HG03521 (cell line): ENCODE results near the gene CASKIN1.

ENCODE experiments used
- ATAC-seq: cut with Tn5 transposase; IDR thresholded peaks from one replicate; pipeline ENCODE4 v1.9.1; 2021; ENCODE audit warnings: mild to moderate bottlenecking, moderate library complexity; ENCODE audit not compliant: unreplicated experiment

CASKIN1 gene

DNA sequence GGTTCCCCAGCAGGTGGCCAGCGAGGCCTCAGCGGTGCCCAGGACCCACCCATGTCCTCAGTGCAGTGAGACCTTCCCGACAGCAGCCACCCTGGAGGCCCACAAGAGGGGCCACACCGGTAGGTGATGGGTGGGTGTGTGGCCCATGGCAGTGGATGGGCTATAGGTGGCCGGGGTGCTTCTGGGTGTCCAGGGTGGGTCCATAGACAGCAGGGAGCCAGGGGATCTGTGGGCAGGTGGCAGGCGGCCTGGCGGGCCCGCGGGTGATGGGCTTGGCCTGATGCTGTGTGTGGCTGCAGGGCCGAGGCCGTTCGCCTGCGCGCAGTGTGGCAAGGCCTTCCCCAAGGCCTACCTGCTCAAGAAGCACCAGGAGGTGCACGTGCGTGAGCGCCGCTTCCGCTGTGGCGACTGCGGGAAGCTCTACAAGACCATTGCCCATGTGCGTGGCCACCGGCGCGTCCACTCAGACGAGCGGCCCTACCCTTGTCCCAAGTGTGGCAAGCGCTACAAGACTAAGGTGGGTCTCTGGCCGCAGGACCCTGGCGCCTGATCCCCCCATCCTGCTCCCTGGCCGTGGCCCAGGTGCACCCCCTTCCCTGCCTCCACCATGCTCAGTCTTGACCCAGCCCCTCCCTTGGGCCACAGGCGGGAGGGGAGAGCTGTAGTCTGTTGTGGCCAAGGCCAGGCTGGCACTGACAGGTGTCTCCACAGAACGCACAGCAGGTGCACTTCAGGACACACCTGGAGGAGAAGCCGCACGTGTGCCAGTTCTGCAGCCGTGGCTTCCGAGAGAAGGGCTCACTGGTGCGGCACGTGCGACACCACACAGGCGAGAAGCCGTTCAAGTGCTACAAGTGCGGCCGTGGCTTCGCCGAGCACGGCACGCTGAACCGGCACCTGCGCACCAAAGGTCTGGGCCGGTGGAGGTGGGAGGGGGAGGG, 37.7 kb upstream of the CASKIN1 start:
- no peak for ATAC-seq

- ATAC-seq: no peak
Measured at GRCh38 chr16:2233046-2233775, 36.8 kb upstream of the CASKIN1 start.

GRCh38 chr16:2232094-2232990, 35.9 kb upstream of the CASKIN1 start:
- ATAC-seq: no peak

DNA sequence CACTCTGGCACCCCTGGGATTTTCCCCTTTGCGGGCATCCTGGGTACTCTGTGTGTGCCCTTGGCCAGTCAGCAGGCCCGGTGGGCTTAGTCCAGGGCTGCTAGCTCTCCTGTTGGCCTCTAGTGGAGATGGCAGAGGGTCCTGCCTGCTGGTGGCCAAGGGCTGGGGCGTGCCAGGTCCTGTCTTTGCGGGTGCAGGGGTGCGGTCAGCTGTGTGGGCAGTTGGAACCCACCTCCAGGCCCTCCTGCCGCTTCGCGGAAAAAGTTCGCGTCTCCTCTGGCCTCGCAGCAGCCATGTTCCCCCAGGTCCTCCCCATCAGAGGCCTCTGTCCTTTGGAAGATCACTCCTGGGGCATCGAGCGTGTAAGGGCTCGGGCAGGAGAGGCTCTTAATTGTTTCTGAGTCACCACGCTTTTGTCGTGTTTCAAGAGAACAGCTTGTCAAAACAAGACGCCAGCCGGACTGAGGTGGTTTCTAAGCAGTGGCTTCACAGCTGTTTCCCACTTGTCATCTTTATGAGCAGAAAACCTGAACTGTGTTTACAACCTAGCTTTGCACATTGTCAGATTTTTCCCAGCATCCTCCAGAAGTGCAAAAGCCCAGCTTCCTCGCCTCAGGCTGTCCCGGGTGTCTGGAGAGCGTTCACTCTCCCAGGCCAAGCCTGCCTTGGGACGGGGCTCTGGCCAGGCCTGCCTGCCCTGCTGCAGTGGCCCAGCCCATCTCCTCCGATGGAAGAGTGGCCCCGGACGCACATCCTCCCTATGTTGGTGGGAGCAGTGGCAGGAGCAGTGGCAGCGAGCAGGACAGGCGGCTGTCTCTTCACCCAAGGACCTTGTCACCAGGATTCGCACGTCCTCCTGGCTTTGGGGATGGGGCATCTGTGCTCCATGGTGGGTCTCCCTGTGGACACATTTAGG, 34.9 kb upstream of the CASKIN1 start:
- ATAC-seq: no peak

DNA sequence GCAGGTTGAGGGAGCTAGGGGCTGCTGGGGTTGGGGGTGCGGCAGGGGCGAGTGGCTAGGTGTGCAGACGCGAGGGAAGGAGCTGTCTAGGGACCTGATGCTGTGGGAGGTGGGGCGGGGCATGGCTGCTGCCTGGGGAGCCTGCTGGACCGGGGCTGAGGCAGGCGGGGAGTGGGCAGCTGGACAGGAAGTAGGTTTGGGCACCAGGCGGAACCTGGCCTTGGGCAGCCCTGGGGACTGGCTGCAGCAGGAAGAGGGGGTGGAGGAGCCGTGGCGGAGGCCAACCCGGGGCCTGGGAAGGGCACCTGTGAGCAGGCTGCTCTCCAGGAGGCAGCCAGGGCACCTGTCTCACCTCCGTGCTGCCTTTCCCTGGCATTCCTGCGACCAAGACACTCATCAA, 34.0 kb upstream of the CASKIN1 start:
- no peak for ATAC-seq

- no peak for ATAC-seq
Measured at GRCh38 chr16:2229632-2230250, 33.3 kb upstream of the CASKIN1 start.

GRCh38 chr16:2229091-2229490, 32.7 kb upstream of the CASKIN1 start:
- ATAC-seq: no peak

GRCh38 chr16:2228161-2228824, 31.9 kb upstream of the CASKIN1 start:
- no peak for ATAC-seq

- no peak for ATAC-seq
Measured at GRCh38 chr16:2226918-2227317, 30.5 kb upstream of the CASKIN1 start.

DNA sequence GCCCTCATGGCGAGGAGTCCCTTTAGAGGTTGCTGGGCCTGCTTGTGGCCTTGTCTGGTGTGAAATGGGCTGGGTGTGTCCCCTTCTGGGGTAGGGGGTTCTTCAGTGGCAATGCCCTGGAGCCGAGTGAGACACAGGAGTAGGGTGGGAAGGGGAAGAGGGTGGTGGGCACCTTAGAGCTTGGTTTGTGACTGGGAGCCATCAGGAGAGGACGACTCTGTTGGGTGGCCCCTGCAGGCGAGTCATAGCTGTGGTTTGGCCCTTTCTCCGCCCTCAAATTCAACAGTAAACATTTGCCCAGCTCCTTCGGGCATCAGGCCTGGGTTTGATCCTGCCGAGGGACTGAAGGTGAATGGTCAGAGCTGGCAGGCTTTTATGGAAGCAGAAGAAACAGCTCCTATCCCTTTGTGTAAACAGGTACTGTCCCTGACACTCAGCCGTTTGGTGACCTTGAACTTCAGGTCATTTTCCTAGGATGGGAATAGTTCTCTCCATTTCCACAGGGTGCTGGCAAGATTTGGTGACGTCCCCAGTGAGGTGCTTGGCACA, 29.9 kb upstream of the CASKIN1 start:
- ATAC-seq: no peak

DNA sequence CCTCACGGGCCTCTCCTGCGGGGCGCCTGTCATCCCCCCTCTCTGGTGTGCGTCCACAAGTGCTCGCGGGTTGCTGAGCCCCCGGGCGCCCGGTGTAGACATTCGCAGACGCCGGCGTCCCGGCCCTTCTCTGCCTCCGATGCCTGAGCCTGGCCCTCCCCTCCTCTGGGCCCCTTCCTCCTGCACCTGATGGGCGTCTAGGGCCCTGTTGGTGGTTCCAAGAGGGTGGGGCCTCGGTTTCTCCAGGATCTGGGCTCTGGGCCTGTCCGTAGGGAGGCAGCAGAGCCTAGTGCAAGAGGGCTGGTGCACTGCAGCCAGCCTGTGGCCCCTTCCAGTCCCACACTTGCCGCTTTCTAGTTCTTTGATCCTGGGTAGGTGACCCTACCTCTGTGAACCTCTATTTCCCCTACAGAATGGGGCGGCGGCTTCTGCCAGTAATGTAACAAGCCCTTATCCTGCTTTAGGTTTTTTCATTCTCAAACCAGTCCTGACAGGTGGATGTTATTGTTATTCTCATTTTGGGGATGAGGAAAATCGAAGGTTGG, 27.6 kb upstream of the CASKIN1 start:
- ATAC-seq: peak; percentile 10

DNA sequence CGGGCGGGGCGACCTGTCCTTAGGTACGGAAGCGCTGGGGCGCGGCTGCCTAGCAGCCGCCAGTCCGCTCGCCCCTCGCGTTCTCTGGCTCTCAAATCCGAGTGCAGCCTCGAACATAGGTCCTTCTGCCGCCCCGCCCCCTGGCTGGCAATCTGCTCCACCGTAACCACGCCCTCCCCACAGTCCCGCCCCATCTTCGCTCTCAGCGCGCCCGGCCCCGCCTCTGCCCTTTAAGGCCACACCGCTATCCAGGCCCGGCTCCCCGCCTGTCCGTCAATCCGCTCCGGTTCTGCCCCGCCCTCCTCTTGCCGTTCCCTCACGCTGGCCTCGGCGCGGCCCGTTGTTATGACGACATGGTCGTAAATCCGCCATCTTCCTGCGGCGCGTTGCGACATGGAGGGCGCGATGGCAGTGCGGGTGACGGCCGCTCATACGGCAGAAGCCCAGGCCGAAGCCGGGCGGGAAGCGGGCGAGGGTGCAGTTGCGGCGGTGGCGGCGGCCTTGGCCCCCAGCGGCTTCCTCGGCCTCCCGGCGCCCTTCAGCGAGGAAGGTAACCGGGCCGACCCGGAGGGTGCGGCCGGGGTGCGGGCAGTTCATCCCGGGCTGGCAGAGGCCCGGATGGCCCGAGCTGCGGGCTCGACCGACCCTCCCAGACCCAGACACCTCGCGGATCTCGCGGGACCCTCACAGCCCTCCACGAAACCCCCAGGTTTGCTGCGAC, 27.0 kb upstream of the CASKIN1 start, which contains the start of gene E4F1:
Gene E4F1, plus strand, starts transcription at position 371 of the 721 bp plus-strand sequence. Its CDS starts 23 bp downstream, at position 394.
- peak; percentile 94 for ATAC-seq

DNA sequence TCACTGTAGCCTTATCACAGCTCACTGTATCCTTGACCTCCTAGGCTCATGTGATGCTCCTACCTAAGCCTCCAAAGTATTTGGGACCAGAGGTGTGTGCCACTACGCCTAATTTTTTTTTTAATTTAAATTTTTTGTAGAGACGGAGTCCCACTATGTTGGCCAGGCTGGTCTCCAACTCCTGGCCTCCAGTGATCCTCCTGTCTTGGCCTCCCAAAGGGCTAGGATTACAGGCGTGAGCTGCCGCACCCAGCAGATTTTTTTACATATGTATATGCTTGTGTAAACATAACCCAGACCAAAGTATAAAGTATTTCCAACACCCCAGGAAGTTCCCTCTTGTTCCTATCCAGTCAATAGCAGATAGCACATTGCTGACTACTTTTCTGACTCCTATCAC, 19.9 kb upstream of the CASKIN1 start:
- no peak for ATAC-seq

DNA sequence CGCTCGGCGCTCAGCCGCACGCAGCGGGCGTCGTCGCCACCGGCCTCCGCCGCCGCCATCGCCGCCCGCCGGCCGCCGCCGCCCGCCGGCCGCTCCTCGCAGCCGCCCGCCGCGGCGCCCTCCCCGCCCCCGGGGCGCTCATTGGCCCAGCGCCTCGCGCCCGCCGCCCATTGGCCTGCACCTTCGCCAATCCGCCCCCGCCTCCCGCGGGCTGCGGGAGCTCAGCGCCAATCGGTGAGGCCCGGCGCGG, 18.2 kb upstream of the CASKIN1 start, which contains the start of gene PGP:
Gene PGP, minus strand, starts transcription at position 122 of the 250 bp plus-strand sequence. Its CDS starts 63 bp downstream, at position 59.
- peak; percentile 88 for ATAC-seq

GRCh38 chr16:2213817-2214718, 17.7 kb upstream of the CASKIN1 start:
- ATAC-seq: peak; percentile 7

DNA sequence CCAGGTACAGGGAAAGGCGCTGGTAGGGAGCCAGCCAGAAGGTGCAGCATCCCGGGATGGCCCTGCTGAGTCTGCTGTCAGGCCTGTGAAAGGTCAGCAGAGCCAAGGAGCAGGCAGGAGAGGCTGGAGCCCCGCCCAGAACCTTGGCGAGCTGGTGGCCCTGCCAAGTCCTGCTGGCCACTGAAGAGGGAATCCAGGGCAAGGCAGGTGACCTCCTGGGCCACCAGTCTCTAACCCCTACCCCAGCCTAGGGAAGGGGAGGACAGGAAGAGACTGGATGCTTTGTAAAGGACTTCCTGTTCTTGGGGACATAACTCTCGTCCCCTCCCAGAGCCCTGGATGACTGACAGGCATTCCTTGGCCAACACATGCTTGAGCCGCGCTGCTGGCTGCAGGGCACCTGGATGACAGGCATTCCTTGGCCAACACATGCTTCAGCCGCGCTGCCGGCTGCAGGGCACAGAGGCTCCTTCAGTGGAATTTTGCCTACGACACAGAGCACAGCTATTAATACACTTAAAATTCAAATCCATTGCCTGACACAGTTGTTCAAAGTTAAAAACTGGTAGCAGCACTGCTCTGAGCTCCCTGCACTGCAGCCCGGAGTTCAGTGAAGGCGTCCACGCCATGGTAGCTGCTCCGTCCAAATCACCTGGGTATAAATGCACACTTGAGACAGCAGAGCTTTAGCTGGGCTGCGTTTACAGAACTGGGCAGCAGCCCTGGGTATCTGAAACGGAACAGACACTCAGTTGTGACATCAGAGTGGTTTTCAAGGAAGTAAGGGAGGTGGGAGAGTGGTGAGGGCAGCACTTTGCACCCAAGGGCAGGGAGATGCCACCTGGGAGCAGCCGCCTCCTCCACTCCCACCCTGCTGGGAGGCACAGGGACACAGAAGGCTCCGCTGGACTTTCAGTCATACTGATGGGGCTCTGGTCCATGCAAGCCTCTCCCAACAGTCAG, 16.2 kb upstream of the CASKIN1 start:
- ATAC-seq: no peak
